Colon (tissue), 2 donors: ENCODE measurements around the gene HOXA11.

Experiments used
- FAIRE-seq: peaks from 2 replicates; lab custom pipeline; 2012; peaks lifted over from hg19 to GRCh38; lab: Jason Lieb, UNC
- donor health status: control.
- donor health status: control.

HOXA11 gene

GRCh38 chr7:27132214-27132613 is 52.8 kb downstream of the HOXA11 start:
- no peak for FAIRE-seq

GRCh38 chr7:27131390-27131819 is 53.6 kb downstream of the HOXA11 start:
- FAIRE-seq, result no peak
